ENCODE measurements around the gene KHK. TPM values are rescaled to one million over a fixed set of nuclear protein-coding genes. Genes with fewer than 3 reads are reported as not detected.

KHK gene
- total RNA-seq, 4 donors from 2014 or later: 1.6 to 3.3 (median 2.1) TPM

GRCh38 chr2:27138111-27138510, 51.5 kb downstream of the KHK start:
- ATAC-seq (ENCODE audit: low FRiP score) (no peak), DNase-seq (ENCODE audit: low spot score) (no peak)
- no peak for TF ChIP-seq CTCF (IDR thresholded peaks at IDR 0.05)

- DNase-seq (ENCODE audit: low spot score) (no peak), ATAC-seq (ENCODE audit: low FRiP score) (no peak)
- TF ChIP-seq CTCF (IDR thresholded peaks at IDR 0.05): no peak
Measured at GRCh38 chr2:27139310-27139709, 52.7 kb downstream of the KHK start, which contains the start of gene PRR30. Gene PRR30 (minus strand): TSS chr2:27139410. CDS start chr2:27138329, 1,081 bp downstream.

GRCh38 chr2:27143285-27143684, 56.7 kb downstream of the KHK start:
- TF ChIP-seq CTCF (IDR thresholded peaks at IDR 0.05): no peak
- DNase-seq (ENCODE audit: low spot score) (no peak), ATAC-seq (ENCODE audit: low FRiP score) (no peak)

- no peak for DNase-seq (ENCODE audit: low spot score)
- TF ChIP-seq CTCF (IDR thresholded peaks at IDR 0.05): no peak
- no peak for ATAC-seq (ENCODE audit: low FRiP score)
Measured at GRCh38 chr2:27145682-27146081, 59.1 kb downstream of the KHK start.

GRCh38 chr2:27147935-27148334, 61.4 kb downstream of the KHK start:
- no peak for DNase-seq (ENCODE audit: low spot score)
- ATAC-seq (ENCODE audit: low FRiP score): no peak
- no peak for TF ChIP-seq CTCF (IDR thresholded peaks at IDR 0.05)

- ATAC-seq (ENCODE audit: low FRiP score): peak; percentile 52
- no peak for TF ChIP-seq CTCF (IDR thresholded peaks at IDR 0.05)
- no peak for DNase-seq (ENCODE audit: low spot score)
Measured at GRCh38 chr2:27148801-27149439, 62.3 kb downstream of the KHK start, which contains the start of gene TCF23. Gene TCF23 (plus strand): TSS chr2:27149004. CDS start chr2:27149134, 130 bp downstream.
